ENCODE measurements around the gene ASAP2.

Gene ASAP2

DNA sequence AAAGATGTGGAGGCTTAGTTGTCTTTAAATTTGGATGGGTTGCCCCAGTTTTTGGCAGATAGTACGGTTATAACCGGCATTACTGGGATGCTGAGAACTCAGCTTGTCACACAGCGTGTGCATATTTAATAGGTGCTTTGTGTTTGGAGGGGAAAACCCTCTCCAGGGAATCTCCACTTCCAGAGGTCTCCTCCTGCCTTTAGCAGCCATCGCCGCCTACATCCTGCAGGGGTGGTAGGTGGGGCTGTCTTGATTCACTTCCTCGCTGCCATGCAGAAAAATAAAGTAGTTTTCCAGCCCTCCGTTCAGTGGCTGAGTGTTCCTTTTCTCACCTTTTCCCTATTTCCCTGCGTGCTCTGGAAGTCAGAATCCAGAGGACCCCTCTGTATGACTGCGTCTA, 140.3 kb downstream of the ASAP2 start:
- no peaks in the 10 kb centered on the region for H3K4me1 ChIP-seq (ENCODE audit: low read length)
- DNase-seq = no peak
- TF ChIP-seq, protein P1, sequence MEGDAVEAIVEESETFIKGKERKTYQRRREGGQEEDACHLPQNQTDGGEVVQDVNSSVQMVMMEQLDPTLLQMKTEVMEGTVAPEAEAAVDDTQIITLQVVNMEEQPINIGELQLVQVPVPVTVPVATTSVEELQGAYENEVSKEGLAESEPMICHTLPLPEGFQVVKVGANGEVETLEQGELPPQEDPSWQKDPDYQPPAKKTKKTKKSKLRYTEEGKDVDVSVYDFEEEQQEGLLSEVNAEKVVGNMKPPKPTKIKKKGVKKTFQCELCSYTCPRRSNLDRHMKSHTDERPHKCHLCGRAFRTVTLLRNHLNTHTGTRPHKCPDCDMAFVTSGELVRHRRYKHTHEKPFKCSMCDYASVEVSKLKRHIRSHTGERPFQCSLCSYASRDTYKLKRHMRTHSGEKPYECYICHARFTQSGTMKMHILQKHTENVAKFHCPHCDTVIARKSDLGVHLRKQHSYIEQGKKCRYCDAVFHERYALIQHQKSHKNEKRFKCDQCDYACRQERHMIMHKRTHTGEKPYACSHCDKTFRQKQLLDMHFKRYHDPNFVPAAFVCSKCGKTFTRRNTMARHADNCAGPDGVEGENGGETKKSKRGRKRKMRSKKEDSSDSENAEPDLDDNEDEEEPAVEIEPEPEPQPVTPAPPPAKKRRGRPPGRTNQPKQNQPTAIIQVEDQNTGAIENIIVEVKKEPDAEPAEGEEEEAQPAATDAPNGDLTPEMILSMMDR (IDR thresholded peaks at IDR 0.05; ENCODE audit: low read length) = no peak
- TF ChIP-seq EZH2 (optimal IDR thresholded peaks at IDR 0.05; ENCODE audit: low read depth, low read length) = no peak
- no peak for TF ChIP-seq EZH2phosphoT487 (IDR thresholded peaks at IDR 0.05; ENCODE audit: low read length)
- no peak overlapping the region for H3K4me2 ChIP-seq (ENCODE audit: low read depth, low read length)
- no peak overlapping the region for H3K4me3 ChIP-seq (ENCODE audit: low read length)
- H3K9ac ChIP-seq (ENCODE audit: low read length) = no peak overlapping the region
- no peaks in the 10 kb centered on the region for H3K9me3 ChIP-seq (replicated peaks; ENCODE audit: insufficient read depth, low read length)
- H2AFZ ChIP-seq (ENCODE audit: low read length) = no peak overlapping the region
- H3K27ac ChIP-seq (ENCODE audit: low read length) = no peak overlapping the region
- H3K9me2 ChIP-seq (replicated peaks; ENCODE audit: insufficient read depth, low read length) = no peaks in the 10 kb centered on the region
- no peaks in the 10 kb centered on the region for H3F3A ChIP-seq (ENCODE audit: insufficient read depth, low read length)
- H3K36me3 ChIP-seq (replicated peaks; ENCODE audit: insufficient read depth, low read length) = no peaks in the 10 kb centered on the region
- H4K20me1 ChIP-seq (ENCODE audit: insufficient read depth, low read length) = no peaks in the 10 kb centered on the region
- H3K79me2 ChIP-seq (ENCODE audit: low read length) = no peaks in the 10 kb centered on the region
- no peaks in the 10 kb centered on the region for H3K27me3 ChIP-seq (replicated peaks; ENCODE audit: insufficient read depth, low read length)

DNA sequence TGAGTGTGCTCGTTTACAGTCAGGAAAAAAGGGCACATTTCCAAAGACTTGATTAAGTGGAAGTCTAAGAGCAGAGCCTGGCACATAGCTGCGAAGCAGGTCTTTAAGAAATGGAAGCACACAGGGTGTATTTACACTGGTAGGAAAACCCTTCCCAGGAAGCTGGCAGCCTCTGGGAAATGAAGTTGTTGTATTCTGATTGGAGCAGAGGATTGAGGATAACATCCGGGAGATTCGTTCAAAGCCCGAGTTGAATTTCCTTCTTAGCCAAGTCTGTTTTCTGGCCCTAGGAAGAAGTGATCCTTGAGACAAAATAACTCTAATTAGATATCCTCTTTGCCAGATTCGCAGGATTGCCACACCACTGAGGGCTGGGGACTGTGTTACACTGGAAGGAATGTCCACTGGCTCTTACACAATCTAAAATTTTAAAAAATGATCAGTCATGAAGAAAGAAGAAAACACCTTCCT, 140.8 kb downstream of the ASAP2 start:
- Histone ChIP-seq H3K4me2 (ENCODE audit: low read depth, low read length) (no peak overlapping the region), H3K27ac (ENCODE audit: low read length) (no peak overlapping the region), H3K9me2 (replicated peaks; ENCODE audit: insufficient read depth, low read length) (no peaks in the 10 kb centered on the region), H2AFZ (ENCODE audit: low read length) (no peak overlapping the region), H3K4me1 (ENCODE audit: low read length) (no peaks in the 10 kb centered on the region), H3K79me2 (ENCODE audit: low read length) (no peaks in the 10 kb centered on the region), H3K9me3 (replicated peaks; ENCODE audit: insufficient read depth, low read length) (no peaks in the 10 kb centered on the region), H3F3A (ENCODE audit: insufficient read depth, low read length) (no peaks in the 10 kb centered on the region), H4K20me1 (ENCODE audit: insufficient read depth, low read length) (no peaks in the 10 kb centered on the region), H3K36me3 (replicated peaks; ENCODE audit: insufficient read depth, low read length) (no peaks in the 10 kb centered on the region), H3K27me3 (replicated peaks; ENCODE audit: insufficient read depth, low read length) (no peaks in the 10 kb centered on the region), H3K4me3 (ENCODE audit: low read length) (no peak overlapping the region), H3K9ac (ENCODE audit: low read length) (no peak overlapping the region)
- TF ChIP-seq EZH2 (optimal IDR thresholded peaks at IDR 0.05; ENCODE audit: low read depth, low read length) (no peak), EZH2phosphoT487 (IDR thresholded peaks at IDR 0.05; ENCODE audit: low read length) (no peak)
- TF ChIP-seq, protein P1 (IDR thresholded peaks at IDR 0.05; ENCODE audit: low read length) = no peak
- DNase-seq = no peak

DNA sequence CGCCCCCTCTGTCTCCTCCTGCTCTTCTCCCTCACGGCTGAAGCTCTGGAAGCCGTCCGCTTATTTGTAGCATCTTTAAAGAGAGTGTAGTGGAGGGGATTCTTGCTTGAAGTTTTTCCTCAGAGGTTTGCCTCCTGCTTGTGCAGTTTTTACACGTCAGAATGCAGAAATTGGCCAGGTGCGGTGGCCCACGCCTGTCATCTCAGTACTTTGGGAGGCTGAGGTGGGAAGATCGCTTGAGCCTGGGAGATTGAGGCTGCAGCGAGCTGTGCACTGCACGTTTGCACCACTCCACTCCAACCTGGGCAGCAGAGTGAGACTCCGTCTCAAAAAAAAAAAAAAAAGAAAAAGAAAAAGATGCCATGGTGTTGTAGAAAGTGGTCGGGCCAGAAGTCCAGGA, 147.7 kb downstream of the ASAP2 start:
- Histone ChIP-seq H3K4me2 (ENCODE audit: low read depth, low read length) (no peak overlapping the region), H3K9me2 (replicated peaks; ENCODE audit: insufficient read depth, low read length) (no peaks in the 10 kb centered on the region), H4K20me1 (ENCODE audit: insufficient read depth, low read length) (no peaks in the 10 kb centered on the region), H3K27ac (ENCODE audit: low read length) (no peak overlapping the region), H3K4me3 (ENCODE audit: low read length) (no peak overlapping the region), H3K4me1 (ENCODE audit: low read length) (no peaks in the 10 kb centered on the region), H3K9me3 (replicated peaks; ENCODE audit: insufficient read depth, low read length) (no peaks in the 10 kb centered on the region), H2AFZ (ENCODE audit: low read length) (no peak overlapping the region), H3F3A (ENCODE audit: insufficient read depth, low read length) (no peaks in the 10 kb centered on the region), H3K27me3 (replicated peaks; ENCODE audit: insufficient read depth, low read length) (no peaks in the 10 kb centered on the region), H3K9ac (ENCODE audit: low read length) (no peak overlapping the region), H3K36me3 (replicated peaks; ENCODE audit: insufficient read depth, low read length) (no peaks in the 10 kb centered on the region), H3K79me2 (ENCODE audit: low read length) (no peaks in the 10 kb centered on the region)
- no peak for DNase-seq
- TF ChIP-seq EZH2 (optimal IDR thresholded peaks at IDR 0.05; ENCODE audit: low read depth, low read length) (no peak), EZH2phosphoT487 (IDR thresholded peaks at IDR 0.05; ENCODE audit: low read length) (no peak)
- TF ChIP-seq, protein P1 (IDR thresholded peaks at IDR 0.05; ENCODE audit: low read length) = no peak
